Neural crest cell (in vitro differentiated cells): ENCODE measurements around the gene PLXDC2. TPM values are rescaled to one million over a fixed set of nuclear protein-coding genes. Genes with fewer than 3 reads are reported as not detected.
A peak's percentile ranks its signal among the peaks of the same experiment; 100 is the strongest.

Experiments used
- DNase-seq: peaks from one replicate; pipeline ENCODE4 v3.0.0; 2021; ENCODE audit warnings: low read depth, mixed read lengths, low spot score
- H3K27ac Mint-ChIP-seq: one replicate; pipeline ENCODE4 v1.8.0; 2021; ENCODE audit warnings: mild to moderate bottlenecking, mixed read lengths; ENCODE audit not compliant: unreplicated experiment
- H3K27me3 Mint-ChIP-seq: 2 replicates; pipeline ENCODE4 v1.8.0; 2021; ENCODE audit warnings: low read depth, mild to moderate bottlenecking, mixed read lengths
- H3K36me3 Mint-ChIP-seq: 2 replicates; pipeline ENCODE4 v1.8.0; 2021; ENCODE audit warnings: low read depth, mild to moderate bottlenecking, mixed read lengths
- H3K4me1 Mint-ChIP-seq: 2 replicates; pipeline ENCODE4 v1.8.0; 2021; ENCODE audit warnings: mixed read lengths
- H3K4me3 Mint-ChIP-seq: one replicate; pipeline ENCODE4 v1.8.0; 2021; ENCODE audit warnings: mild to moderate bottlenecking, mixed read lengths
- H3K9me3 Mint-ChIP-seq: 2 replicates; pipeline ENCODE4 v1.8.0; 2021; ENCODE audit warnings: mixed read lengths
- CTCF ChIP-seq: fragments of 200-600 bp; sonication (generic); conservative IDR thresholded peaks from 2 replicates; pipeline ENCODE4 v1.5.0; 2021; ENCODE audit warnings: antibody characterized with exemption, mild to moderate bottlenecking
- total RNA-seq: library from RNA; stranded (reverse); gene quantifications from 2 replicates; pipeline ENCODE4 v1.2.1, GENCODE V29; 2021

The PLXDC2 gene
- total RNA-seq, 1 donor from 2014 or later = 4.0 TPM

GRCh38 chr10:20162123-20162522 is 345.9 kb downstream of the PLXDC2 start:
- no peak for TF ChIP-seq CTCF
- H3K36me3 Mint-ChIP-seq = no peaks in the 10 kb centered on the region
- H3K9me3 Mint-ChIP-seq = no peaks in the 10 kb centered on the region
- H3K4me3 Mint-ChIP-seq = no peak overlapping the region
- no peak for DNase-seq
- no peaks in the 10 kb centered on the region for H3K27me3 Mint-ChIP-seq
- H3K27ac Mint-ChIP-seq = peak overlapping the region; percentile 64
- peaks cover 36% of the 10 kb centered on the region for H3K4me1 Mint-ChIP-seq

GRCh38 chr10:20166096-20166675 is 350.0 kb downstream of the PLXDC2 start:
- Mint-ChIP-seq H3K27ac (no peak overlapping the region), H3K4me1 (peaks cover 13% of the 10 kb centered on the region), H3K4me3 (no peak overlapping the region), H3K36me3 (no peaks in the 10 kb centered on the region), H3K9me3 (no peaks in the 10 kb centered on the region), H3K27me3 (no peaks in the 10 kb centered on the region)
- TF ChIP-seq CTCF = no peak
- no peak for DNase-seq

GRCh38 chr10:20170661-20171060 is 354.4 kb downstream of the PLXDC2 start:
- H3K27ac Mint-ChIP-seq = no peak overlapping the region
- DNase-seq = no peak
- H3K36me3 Mint-ChIP-seq = no peaks in the 10 kb centered on the region
- H3K4me3 Mint-ChIP-seq = no peak overlapping the region
- TF ChIP-seq CTCF = no peak
- no peaks in the 10 kb centered on the region for H3K27me3 Mint-ChIP-seq
- H3K4me1 Mint-ChIP-seq = peaks cover 6% of the 10 kb centered on the region
- no peaks in the 10 kb centered on the region for H3K9me3 Mint-ChIP-seq

GRCh38 chr10:20173046-20173445 is 356.8 kb downstream of the PLXDC2 start:
- Mint-ChIP-seq H3K27ac (no peak overlapping the region), H3K36me3 (no peaks in the 10 kb centered on the region), H3K27me3 (no peaks in the 10 kb centered on the region), H3K4me1 (no peaks in the 10 kb centered on the region), H3K9me3 (no peaks in the 10 kb centered on the region), H3K4me3 (no peak overlapping the region)
- no peak for DNase-seq
- no peak for TF ChIP-seq CTCF

- no peaks in the 10 kb centered on the region for H3K4me1 Mint-ChIP-seq
- H3K36me3 Mint-ChIP-seq = no peaks in the 10 kb centered on the region
- no peak overlapping the region for H3K4me3 Mint-ChIP-seq
- H3K9me3 Mint-ChIP-seq = no peaks in the 10 kb centered on the region
- DNase-seq = no peak
- no peaks in the 10 kb centered on the region for H3K27me3 Mint-ChIP-seq
- TF ChIP-seq CTCF = no peak
- no peak overlapping the region for H3K27ac Mint-ChIP-seq
Measured at GRCh38 chr10:20175719-20176118, 359.5 kb downstream of the PLXDC2 start.
